Measurements from ENCODE around the gene TMEM108.

DNA sequence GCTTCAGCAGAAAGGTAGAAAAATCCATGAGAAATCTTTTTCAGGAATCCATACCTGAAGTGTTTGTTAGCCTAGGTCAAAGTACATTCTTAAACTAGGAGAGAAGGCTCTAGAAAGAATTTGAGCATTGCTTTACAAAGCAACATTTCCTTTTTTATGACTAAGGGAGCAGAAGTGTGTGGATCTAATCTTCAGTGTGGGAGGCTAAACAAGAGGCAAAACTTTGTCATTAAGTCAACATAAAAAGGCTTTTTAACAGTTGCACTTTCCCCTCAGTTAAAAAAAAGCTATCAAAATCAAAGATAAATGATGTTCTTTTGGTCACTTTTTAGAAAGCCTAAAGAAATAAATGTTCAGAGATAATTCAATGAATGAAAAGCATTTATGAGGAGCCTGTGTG is 154.8 kb downstream of the TMEM108 start:
- TF ChIP-seq L3MBTL2 (conservative IDR thresholded peaks at IDR 0.05): no peak
- TF ChIP-seq FOXM1 (IDR thresholded peaks at IDR 0.05; ENCODE audit: borderline replicate concordance): no peak
- no peak for TF ChIP-seq ELF4 (IDR thresholded peaks at IDR 0.05)
- TF ChIP-seq FOXK2 (IDR thresholded peaks at IDR 0.05): no peak
- no peak for TF ChIP-seq FOXA1 (IDR thresholded peaks at IDR 0.05)
- TF ChIP-seq BHLHE40 (IDR thresholded peaks at IDR 0.05; ENCODE audit: borderline replicate concordance): no peak
- no peak for TF ChIP-seq ZNF384 (IDR thresholded peaks at IDR 0.05)
- TF ChIP-seq ARNT (IDR thresholded peaks at IDR 0.05): no peak
- no peak for TF ChIP-seq NFRKB (IDR thresholded peaks at IDR 0.05)
- TF ChIP-seq TARDBP (IDR thresholded peaks at IDR 0.05): no peak
- no peak for TF ChIP-seq LEF1 (IDR thresholded peaks at IDR 0.05; ENCODE audit: borderline replicate concordance)
- TF ChIP-seq SP1 (IDR thresholded peaks at IDR 0.05): no peak
- TF ChIP-seq, protein P1, sequence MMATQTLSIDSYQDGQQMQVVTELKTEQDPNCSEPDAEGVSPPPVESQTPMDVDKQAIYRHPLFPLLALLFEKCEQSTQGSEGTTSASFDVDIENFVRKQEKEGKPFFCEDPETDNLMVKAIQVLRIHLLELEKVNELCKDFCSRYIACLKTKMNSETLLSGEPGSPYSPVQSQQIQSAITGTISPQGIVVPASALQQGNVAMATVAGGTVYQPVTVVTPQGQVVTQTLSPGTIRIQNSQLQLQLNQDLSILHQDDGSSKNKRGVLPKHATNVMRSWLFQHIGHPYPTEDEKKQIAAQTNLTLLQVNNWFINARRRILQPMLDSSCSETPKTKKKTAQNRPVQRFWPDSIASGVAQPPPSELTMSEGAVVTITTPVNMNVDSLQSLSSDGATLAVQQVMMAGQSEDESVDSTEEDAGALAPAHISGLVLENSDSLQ (IDR thresholded peaks at IDR 0.05): no peak
